Stomach (tissue), 4 donors: ENCODE data around the gene TNRC6C.
"Not testable (repeated sequence)": the region's sequence is repeated elsewhere in the genome, so short reads cannot be mapped to it uniquely, and the experiment has no call there.

Source experiments
- CTCF ChIP-seq, 7 experiments: fragments of 450-650 bp in 4 of 7; fragments of 200-600 bp in 3 of 7; sonication (generic) in 3 of 7; IDR thresholded peaks; one replicate each; pipeline ENCODE4 v1.5.1; 2016 to 2019; ENCODE audit warnings: antibody characterized with exemption in 7 of 7, control low read depth in 2 of 7, mild to moderate bottlenecking in 1 of 7
- POLR2AphosphoS5 ChIP-seq, 3 donors: sonication (generic); formaldehyde crosslinking; IDR thresholded peaks; one replicate each; pipeline ENCODE4 v1.6.1; 2016; ENCODE audit warnings: antibody characterized with exemption in 3 of 3

GRCh38 chr17:77982430-77982829 lies 23.9 kb downstream of the TNRC6C start:
- not testable (repeated sequence) for TF ChIP-seq CTCF, POLR2AphosphoS5 (IDR thresholded peaks at IDR 0.05)
